Activated effector memory CD4-positive, alpha-beta T cell treated with anti-CD3 and anti-CD28 coated beads, Interleukin-2, amount 50 U/mL, for 16 hours (primary cell): ENCODE measurements around the gene XNDC1N.

Experiments
- DNase-seq: peaks from one replicate; pipeline ENCODE4 v3.0.0-alpha.2; 2020

Gene XNDC1N, protein sequence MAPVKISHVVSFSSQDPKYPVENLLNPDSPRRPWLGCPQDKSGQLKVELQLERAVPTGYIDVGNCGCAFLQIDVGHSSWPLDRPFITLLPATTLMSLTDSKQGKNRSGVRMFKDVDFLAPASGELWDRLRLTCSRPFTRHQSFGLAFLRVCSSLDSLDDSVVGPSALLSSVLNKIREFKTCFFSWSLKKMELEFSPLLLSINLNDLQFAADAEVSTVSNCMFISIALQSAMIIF

DNA sequence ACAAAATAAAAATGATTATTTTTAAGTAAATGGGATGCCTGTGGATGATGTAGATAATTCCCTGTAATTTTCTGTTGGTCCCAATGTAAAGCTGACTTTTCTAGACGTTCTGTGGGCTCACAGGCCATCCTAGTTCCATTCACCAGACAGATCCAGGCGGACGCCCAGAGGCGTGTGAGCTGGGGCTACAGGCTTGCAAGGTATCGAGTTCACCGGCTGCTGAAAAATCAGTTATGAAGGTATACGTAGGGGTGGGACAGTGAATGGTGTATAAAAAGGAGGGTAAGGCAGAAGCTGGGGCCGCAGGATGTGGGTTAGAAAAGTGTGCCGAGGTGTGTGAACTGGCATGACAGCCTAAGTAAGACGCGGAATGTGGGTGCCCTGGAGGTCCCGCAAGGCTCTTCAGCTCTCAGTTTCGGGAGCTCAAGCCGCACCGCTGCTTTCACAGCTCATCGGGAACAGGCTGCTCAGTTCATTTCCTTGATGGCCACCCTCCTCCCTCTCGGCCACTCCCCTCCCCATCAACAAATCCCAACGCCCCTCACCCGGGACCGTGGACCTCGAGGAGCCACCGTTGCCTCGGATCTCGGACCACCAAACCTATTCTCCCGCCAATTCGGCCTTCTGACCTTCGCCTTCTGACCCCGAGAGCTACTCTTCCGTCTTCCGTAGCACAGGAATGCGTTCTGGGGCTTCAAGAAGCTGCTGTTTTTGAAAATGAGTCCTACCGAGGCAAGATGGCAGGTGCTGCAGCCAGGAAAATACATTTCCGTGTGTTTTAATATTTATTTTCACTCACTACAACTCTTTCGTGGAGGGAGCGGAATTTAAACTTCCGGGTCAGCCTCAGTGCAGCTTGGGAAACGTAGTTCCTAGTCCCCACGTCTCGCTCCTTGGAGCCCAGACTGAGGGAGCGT, at the start of gene XNDC1N:
TSS of gene XNDC1N (minus strand) at position 775 of the 917 bp plus-strand sequence. CDS start 5,241 bp downstream, outside the sequence.
- peak; percentile 91 for DNase-seq

- peak; percentile 74 for DNase-seq
Observed at GRCh38 chr11:71977743-71978418, 49.5 kb upstream of the XNDC1N start.

GRCh38 chr11:71977090-71977489, 48.7 kb upstream of the XNDC1N start:
- DNase-seq, result no peak

DNA sequence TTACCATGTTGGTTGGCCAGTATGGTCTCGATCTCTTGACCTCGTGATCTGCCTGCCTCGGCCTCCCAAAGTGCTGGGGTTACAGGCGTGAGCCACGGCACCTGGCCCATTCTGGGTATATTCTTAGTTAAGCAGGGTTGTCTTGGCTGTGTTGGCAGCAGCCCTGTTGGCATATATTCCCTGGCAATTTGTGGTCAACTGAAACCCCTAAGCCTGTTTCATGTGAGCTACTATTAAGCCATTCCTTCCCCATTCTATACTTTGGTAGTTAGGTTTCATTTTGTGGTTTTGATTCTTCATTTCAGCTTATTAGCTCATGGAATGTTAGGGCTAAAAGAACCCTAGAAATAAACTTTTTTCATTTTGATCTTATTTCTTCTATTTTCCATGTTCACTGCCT, 48.2 kb upstream of the XNDC1N start:
- DNase-seq, result no peak

DNA sequence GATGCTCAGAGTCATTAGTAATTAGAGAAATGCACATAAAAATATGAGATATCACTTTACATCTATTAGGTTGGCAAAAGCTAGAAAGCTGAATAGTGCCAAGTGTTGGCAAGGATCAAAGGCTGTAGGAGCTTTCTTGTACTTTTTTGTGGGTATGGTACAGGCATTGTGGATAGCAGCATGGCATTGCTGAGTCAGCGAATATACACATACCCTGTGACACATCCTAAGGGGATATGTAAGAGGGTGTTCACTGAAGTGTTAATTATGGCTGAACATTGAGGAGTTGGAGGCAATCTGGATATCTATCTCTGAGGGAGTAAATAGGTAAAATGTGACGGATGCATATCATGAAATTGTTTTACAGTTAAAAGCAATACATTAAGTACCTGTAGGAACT, 43.3 kb upstream of the XNDC1N start:
- DNase-seq, result no peak

DNA sequence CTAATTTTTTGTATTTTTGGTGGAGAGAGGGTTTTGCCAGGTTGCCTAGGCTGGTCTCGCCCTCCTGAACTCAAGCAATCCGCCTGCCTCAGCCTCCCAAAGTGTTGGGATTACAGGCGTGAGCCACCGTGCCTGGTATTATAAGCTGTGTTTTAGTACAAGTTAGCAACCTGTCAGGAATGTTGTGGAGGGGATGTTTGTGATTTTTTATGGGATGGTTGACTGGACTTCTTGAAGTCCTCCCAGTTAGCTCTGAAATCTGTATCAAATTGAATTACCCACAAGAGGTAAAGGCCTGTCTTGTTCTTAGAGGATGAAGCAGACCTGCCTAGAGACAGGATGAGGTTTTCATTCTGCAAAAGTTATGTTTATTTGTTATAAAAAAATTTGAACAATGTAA, 36.2 kb upstream of the XNDC1N start:
- DNase-seq, result no peak

- no peak for DNase-seq
Observed at GRCh38 chr11:71963468-71963867, 35.1 kb upstream of the XNDC1N start.

GRCh38 chr11:71962428-71963038, 34.1 kb upstream of the XNDC1N start:
- DNase-seq, result no peak

DNA sequence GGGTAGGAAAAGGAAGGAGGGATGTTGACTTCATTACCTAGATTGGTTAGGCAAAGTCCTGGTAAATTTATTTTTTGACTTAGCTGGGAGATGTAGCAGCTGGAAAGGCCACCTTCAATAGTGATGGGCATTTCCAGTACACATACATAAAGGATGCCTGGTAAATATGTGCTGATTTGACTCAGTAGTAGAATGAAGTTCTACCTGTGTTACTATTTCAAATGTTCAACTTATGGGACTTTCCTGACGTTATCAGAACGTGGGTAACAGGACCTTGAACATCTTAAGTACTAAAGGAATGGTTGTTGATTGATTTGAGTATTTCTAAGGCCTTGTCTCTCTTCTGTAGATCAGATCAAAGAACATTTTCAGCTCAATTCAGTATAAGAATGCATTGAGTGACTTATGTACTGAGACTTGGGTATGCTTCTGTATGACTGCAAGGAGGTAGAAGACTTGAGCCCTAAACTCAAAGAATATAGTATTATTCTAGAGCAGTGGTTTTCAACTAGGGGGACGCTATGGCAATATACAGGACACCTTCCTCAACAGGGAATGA, 27.6 kb upstream of the XNDC1N start:
- DNase-seq, result no peak

- DNase-seq, result no peak
Observed at GRCh38 chr11:71951741-71952310, 23.4 kb upstream of the XNDC1N start.

GRCh38 chr11:71949034-71949433, 20.6 kb upstream of the XNDC1N start:
- no peak for DNase-seq

DNA sequence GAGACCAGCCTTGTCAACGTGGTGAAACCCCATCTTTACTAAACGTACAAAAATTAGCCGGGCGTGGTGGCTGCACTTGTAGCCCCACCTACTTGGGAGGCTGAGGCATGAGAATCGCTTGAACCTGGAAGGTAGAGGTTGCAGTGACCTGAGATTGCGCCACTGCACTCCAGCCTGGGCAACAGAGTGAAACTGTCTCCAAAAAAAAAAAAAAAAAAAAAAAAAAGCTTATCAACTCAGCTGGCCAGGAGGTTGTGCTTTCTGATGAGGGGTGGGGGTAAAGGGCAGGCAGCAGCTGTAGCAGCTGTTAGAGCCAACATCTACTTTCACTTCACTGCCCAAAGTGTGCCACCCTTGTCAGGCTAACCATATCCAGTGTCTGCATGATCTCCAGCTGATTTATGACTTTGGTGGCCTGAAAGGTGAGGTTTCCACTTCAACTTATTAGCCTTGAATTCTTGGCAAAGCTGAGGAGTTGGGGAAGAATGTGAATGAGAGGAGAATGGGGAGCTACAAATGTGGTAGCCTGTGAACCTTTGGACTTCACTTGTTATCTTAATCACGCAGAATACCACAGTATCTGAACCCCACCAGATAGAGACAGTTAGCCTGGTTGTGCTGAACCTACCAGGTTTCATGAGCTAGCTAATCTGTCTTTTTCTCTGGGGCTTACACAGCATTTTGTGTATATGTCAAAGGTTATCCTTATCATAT, 20.1 kb upstream of the XNDC1N start:
- no peak for DNase-seq

DNA sequence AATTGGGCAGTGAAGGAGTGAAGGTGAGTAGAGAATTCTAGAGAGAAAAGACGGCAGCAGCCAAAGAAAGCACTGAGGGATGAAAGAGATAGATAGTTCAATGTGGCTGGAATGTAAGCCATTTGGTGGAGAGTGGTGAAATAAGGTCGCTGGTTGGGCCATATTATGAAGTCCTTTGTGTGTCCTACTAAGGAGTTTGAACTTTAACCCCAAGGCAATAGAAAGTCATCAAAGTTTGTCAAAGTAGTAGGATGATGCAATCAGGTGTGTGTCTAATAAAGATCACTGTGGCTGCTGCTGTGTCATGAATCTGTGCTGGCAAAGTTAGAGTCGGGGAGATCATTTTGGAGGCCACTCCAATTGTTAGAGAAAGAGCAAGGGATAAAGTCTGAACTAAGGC, 19.1 kb upstream of the XNDC1N start:
- DNase-seq, result no peak

GRCh38 chr11:71946144-71946571, 17.8 kb upstream of the XNDC1N start:
- no peak for DNase-seq

- no peak for DNase-seq
Observed at GRCh38 chr11:71940561-71941219, 12.3 kb upstream of the XNDC1N start.

- no peak for DNase-seq
Observed at GRCh38 chr11:71937826-71938225, 9.4 kb upstream of the XNDC1N start.

DNA sequence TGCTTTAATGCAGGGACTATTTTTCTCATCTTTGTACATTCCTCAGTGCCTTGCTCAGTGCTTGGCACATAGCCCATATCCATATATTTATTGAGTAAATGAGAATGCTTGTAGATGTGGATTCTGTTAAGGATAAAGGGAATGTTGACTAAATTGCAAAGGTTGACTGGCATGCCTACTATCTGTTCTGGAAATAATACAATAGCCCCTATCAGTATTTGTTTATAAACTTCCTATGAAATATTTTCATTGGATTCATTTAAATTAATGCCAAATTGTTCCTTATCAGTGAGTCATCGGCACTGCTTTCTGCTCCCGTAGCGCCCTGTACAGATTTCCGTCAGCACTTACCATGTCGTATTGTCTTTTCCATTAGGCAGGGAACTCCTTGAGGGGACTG, 8.4 kb upstream of the XNDC1N start:
- DNase-seq, result no peak

DNA sequence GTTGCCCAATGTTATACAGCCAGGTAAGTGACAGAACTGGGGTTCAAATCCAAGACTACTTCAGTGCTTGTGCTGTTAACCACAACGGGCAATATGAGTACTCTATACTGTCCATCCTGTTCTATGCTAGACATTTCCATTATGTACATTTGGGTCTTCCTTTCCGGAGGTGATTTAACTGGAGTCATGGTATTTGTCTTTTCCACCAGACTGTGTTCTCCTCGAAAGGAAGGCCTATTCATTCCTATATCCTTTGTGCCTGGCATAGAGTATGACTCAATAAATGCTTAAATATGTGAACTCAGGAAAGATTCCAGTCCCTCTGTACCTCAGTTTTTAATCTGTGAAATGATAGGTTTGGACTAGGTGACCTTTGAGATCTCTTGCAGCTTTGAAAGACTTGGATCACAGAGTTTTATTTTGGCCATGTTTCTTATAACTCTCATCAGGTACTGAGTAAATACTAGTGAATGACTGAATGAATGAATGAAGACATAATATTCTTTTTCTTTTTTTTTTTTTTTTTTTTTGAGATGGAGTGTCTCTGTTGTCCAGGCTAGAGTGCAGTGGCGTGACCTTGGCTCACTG, 7.0 kb upstream of the XNDC1N start:
- no peak for DNase-seq

DNA sequence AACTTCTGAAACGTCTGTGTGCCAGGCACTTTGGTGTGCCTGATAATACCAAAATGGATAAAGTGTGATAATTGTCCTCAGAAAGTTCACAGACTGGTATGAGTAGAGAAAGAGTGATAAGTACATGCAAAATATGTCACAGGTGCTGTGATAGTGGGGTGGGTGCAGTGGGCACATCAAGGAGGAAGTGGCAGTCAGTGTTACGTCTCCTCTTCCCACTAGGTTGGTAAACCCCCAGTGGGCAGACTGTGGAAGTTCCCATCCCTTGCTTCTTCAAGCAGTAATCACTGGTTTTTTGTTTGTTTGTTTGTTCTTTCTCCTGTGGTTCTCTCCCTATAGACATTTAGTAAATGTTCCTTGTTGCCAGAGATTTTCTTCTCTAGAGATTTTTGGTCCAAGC, 5.8 kb upstream of the XNDC1N start:
- DNase-seq, result no peak

GRCh38 chr11:71933141-71933933, 4.9 kb upstream of the XNDC1N start:
- DNase-seq, result no peak
